DOHH2 (cell line): ENCODE data around the gene CCDC74B.
"Not testable (repeated sequence)": the region's sequence is repeated elsewhere in the genome, so short reads cannot be mapped to it uniquely, and the experiment has no call there.

Experiments
- CTCF ChIP-seq: fragments of 200-600 bp; sonication (generic); IDR thresholded peaks from one replicate; pipeline ENCODE4 v1.5.1; 2014; ENCODE audit warnings: antibody characterized with exemption, mild to moderate bottlenecking, low read depth, low read length; ENCODE audit not compliant: poor library complexity, severe bottlenecking
- EZH2phosphoT487 ChIP-seq: fragments of 200-600 bp; sonication (generic); IDR thresholded peaks from 2 replicates; pipeline ENCODE4 v1.6.1; 2017; ENCODE audit warnings: borderline replicate concordance, mild to moderate bottlenecking, antibody characterized with exemption, low read length, moderate library complexity, mixed read lengths

GRCh38 chr2:130174866-130175265, 30.0 kb upstream of the CCDC74B start:
- not testable (repeated sequence) for TF ChIP-seq EZH2phosphoT487, CTCF
